HFFc6 (cell line): ENCODE measurements around the gene CELF2. TPM values are rescaled to one million over a fixed set of nuclear protein-coding genes. Genes with fewer than 3 reads are reported as not detected.

Experiments
- DNase-seq: peaks from one replicate; pipeline ENCODE4 v3.0.0-alpha.2; 2018
- H3K27ac Mint-ChIP-seq: 2 replicates; pipeline ENCODE4 v1.8.0; 2020; ENCODE audit warnings: mild to moderate bottlenecking, mixed read lengths
- H3K27me3 Mint-ChIP-seq: 2 replicates; pipeline ENCODE4 v1.8.0; 2021; ENCODE audit warnings: mild to moderate bottlenecking, moderate library complexity, mixed read lengths; ENCODE audit not compliant: insufficient read depth
- H3K36me3 Mint-ChIP-seq: 2 replicates; pipeline ENCODE4 v1.8.0; 2021; ENCODE audit warnings: low read depth, mixed read lengths
- H3K4me1 Mint-ChIP-seq: 2 replicates; pipeline ENCODE4 v1.8.0; 2020; ENCODE audit warnings: low read depth, mixed read lengths
- H3K4me3 Mint-ChIP-seq: 2 replicates; pipeline ENCODE4 v1.8.0; 2020; ENCODE audit warnings: mild to moderate bottlenecking, moderate library complexity, mixed read lengths
- H3K9me3 Mint-ChIP-seq: 2 replicates; pipeline ENCODE4 v1.8.0; 2020; ENCODE audit warnings: mild to moderate bottlenecking, mixed read lengths
- CTCF ChIP-seq: fragments of 200-600 bp; sonication (generic); IDR thresholded peaks from 2 replicates; pipeline ENCODE4 v1.5.0; 2021; ENCODE audit warnings: antibody characterized with exemption, mild to moderate bottlenecking
- total RNA-seq, 6 experiments: library from RNA; stranded (reverse); fragmentation: NEBNext Ultra II Directional; extraction: Animal tissue kit (Norgen Biotek cat#: 25700); gene quantifications; 2 replicates in 1 of 6; 3 replicates in 5 of 6; pipeline ENCODE4 v1.2.3, GENCODE V29; 2021

The CELF2 gene
- total RNA-seq, 6 experiments from 2014 or later: 2.7 to 5.2 (median 3.5) TPM

- Mint-ChIP-seq H3K27me3 (no peaks in the 10 kb centered on the region; the same call in 1 of the 2 replicates), H3K27ac (no peak overlapping the region), H3K36me3 (no peaks in the 10 kb centered on the region), H3K4me3 (no peak overlapping the region), H3K4me1 (no peaks in the 10 kb centered on the region), H3K9me3 (peaks cover 5% of the 10 kb centered on the region; the same call in 1 of the 2 replicates)
- no peak for DNase-seq
- no peak for TF ChIP-seq CTCF
Observed at GRCh38 chr10:11073410-11073809, 55.7 kb downstream of the CELF2 start.

- no peaks in the 10 kb centered on the region; the same call in 1 of the 2 replicates for H3K27me3 Mint-ChIP-seq
- no peak overlapping the region for H3K4me3 Mint-ChIP-seq
- TF ChIP-seq CTCF: no peak
Observed at GRCh38 chr10:11074536-11075267, 57.0 kb downstream of the CELF2 start.

GRCh38 chr10:11076221-11076620 is 58.5 kb downstream of the CELF2 start:
- H3K27me3 Mint-ChIP-seq: no peaks in the 10 kb centered on the region
- H3K4me3 Mint-ChIP-seq: no peak overlapping the region
- TF ChIP-seq CTCF: no peak
- no peaks in the 10 kb centered on the region for H3K4me1 Mint-ChIP-seq
- no peaks in the 10 kb centered on the region for H3K36me3 Mint-ChIP-seq
- no peak for DNase-seq
- no peak overlapping the region for H3K27ac Mint-ChIP-seq
- peaks cover 9% of the 10 kb centered on the region; the same call in 1 of the 2 replicates for H3K9me3 Mint-ChIP-seq

More at GRCh38 chr10:11074536-11075267, 57.0 kb downstream of the CELF2 start:
- no peak overlapping the region for H3K27ac Mint-ChIP-seq
- H3K9me3 Mint-ChIP-seq: peaks cover 5% of the 10 kb centered on the region; the same call in 1 of the 2 replicates
- no peaks in the 10 kb centered on the region for H3K36me3 Mint-ChIP-seq
- no peak for DNase-seq
- H3K4me1 Mint-ChIP-seq: no peaks in the 10 kb centered on the region

GRCh38 chr10:11080564-11080984 is 62.9 kb downstream of the CELF2 start:
- Mint-ChIP-seq H3K4me1 (no peaks in the 10 kb centered on the region), H3K36me3 (no peaks in the 10 kb centered on the region), H3K27me3 (no peaks in the 10 kb centered on the region), H3K27ac (no peak overlapping the region), H3K4me3 (no peak overlapping the region), H3K9me3 (peaks cover 16% of the 10 kb centered on the region)
- no peak for TF ChIP-seq CTCF
- no peak for DNase-seq

- no peaks in the 10 kb centered on the region for H3K36me3 Mint-ChIP-seq
- no peak for DNase-seq
- TF ChIP-seq CTCF: no peak
- H3K4me3 Mint-ChIP-seq: no peak overlapping the region
- no peaks in the 10 kb centered on the region; the same call in none of the 2 replicates for H3K27me3 Mint-ChIP-seq
- H3K4me1 Mint-ChIP-seq: no peaks in the 10 kb centered on the region
- H3K27ac Mint-ChIP-seq: no peak overlapping the region
- peaks cover 16% of the 10 kb centered on the region for H3K9me3 Mint-ChIP-seq
Observed at GRCh38 chr10:11081408-11081807, 63.7 kb downstream of the CELF2 start.
